B cell (primary cell): ENCODE results near the gene NFASC. TPM values are rescaled to one million over a fixed set of nuclear protein-coding genes. Genes with fewer than 3 reads are reported as not detected.

Experiments
- ATAC-seq: fragments of 200-7000 bp; cut with Tn5 transposase; one replicate; pipeline ENCODE4 v1.10.0; 2021; ENCODE audit warnings: low read depth, mild to moderate bottlenecking, moderate number of reproducible peaks, moderate library complexity
- CTCF ChIA-PET: fragments of 350-600 bp; sonication (Branson Sonifier 250); formaldehyde crosslinking; loops from one replicate; lab custom pipeline; 2021; ENCODE audit warnings: antibody characterized with exemption, inconsistent platforms; lab: Charles Lee
- POLR2A ChIA-PET: fragments of 350-600 bp; sonication (Branson Sonifier 250); formaldehyde crosslinking; loops from one replicate; lab custom pipeline; 2021; ENCODE audit warnings: antibody characterized with exemption; lab: Charles Lee
- DNase-seq: peaks from one replicate; pipeline ENCODE4 v3.0.0; 2013
- H2AFZ ChIP-seq: 2 replicates; pipeline ENCODE4 v1.6.1; 2012; ENCODE audit warnings: mild to moderate bottlenecking, low read depth, low read length; ENCODE audit not compliant: insufficient read depth, poor library complexity, severe bottlenecking
- H3K27ac ChIP-seq, 2 donors: 1 replicate in 1 of 2; 2 replicates in 1 of 2; pipeline ENCODE4 v1.5.1; 2012 to 2013; ENCODE audit warnings: low read length in 2 of 2, mild to moderate bottlenecking in 2 of 2, moderate library complexity in 1 of 2
- H3K27me3 ChIP-seq, 4 experiments: fragments of 200-600 bp in 1 of 4; sonication (generic) in 1 of 4; replicated peaks in 1 of 4; 1 replicate in 2 of 4; 2 replicates in 2 of 4; pipeline versions ENCODE4 v1.6.1 to v1.7.0; 2013 to 2016; ENCODE audit warnings: low read length in 3 of 4, mild to moderate bottlenecking in 2 of 4, mixed read lengths in 1 of 4, moderate library complexity in 1 of 4; ENCODE audit not compliant: insufficient read depth in 4 of 4, control insufficient read depth in 3 of 4; ENCODE audit errors: control extremely low read depth in 1 of 4
- H3K36me3 ChIP-seq, 2 experiments: replicated peaks in 1 of 2; 1 replicate in 1 of 2; 2 replicates in 1 of 2; pipeline versions ENCODE4 v1.6.1 to v1.7.1; 2013; ENCODE audit warnings: low read length in 1 of 2; ENCODE audit not compliant: insufficient read depth in 2 of 2, control insufficient read depth in 1 of 2; ENCODE audit errors: control extremely low read depth in 1 of 2, extremely low read depth in 1 of 2
- H3K4me1 ChIP-seq, 2 donors: fragments of 200-600 bp in 1 of 2; sonication (generic) in 1 of 2; 1 replicate in 1 of 2; 2 replicates in 1 of 2; pipeline versions ENCODE4 v1.5.1 to v1.6.1; 2013 to 2017; ENCODE audit warnings: low read length in 2 of 2; ENCODE audit not compliant: control insufficient read depth in 2 of 2, insufficient read depth in 2 of 2
- H3K4me2 ChIP-seq: replicated peaks from 2 replicates; pipeline ENCODE3; 2012; ENCODE audit warnings: mild to moderate bottlenecking, low read depth, low read length; ENCODE audit not compliant: poor library complexity, severe bottlenecking
- H3K4me3 ChIP-seq, 5 experiments: fragments of 200-600 bp in 1 of 5; sonication (generic) in 1 of 5; 1 replicate in 3 of 5; 2 replicates in 2 of 5; pipeline versions ENCODE4 v1.5.1 to v1.7.0; 2011 to 2016; ENCODE audit warnings: low read length in 4 of 5, mild to moderate bottlenecking in 4 of 5, low read depth in 2 of 5, control low read depth in 1 of 5, moderate library complexity in 1 of 5; ENCODE audit not compliant: insufficient read depth in 1 of 5; ENCODE audit errors: control extremely low read depth in 1 of 5, extremely low read depth in 1 of 5
- H3K79me2 ChIP-seq: fragments of 200-600 bp; sonication (generic); one replicate; pipeline ENCODE4 v1.6.0; 2016; ENCODE audit warnings: low read length; ENCODE audit not compliant: control insufficient read depth, insufficient read depth
- H3K9ac ChIP-seq: fragments of 200-600 bp; sonication (generic); 2 replicates; pipeline ENCODE4 v1.6.1; 2017; ENCODE audit warnings: mild to moderate bottlenecking, low read length, moderate library complexity
- H3K9me3 ChIP-seq, 3 donors: one replicate each; pipeline versions ENCODE4 v1.6.1 to v1.7.1; 2013; ENCODE audit warnings: low read length in 2 of 3; ENCODE audit not compliant: control insufficient read depth in 2 of 3, insufficient read depth in 1 of 3; ENCODE audit errors: control extremely low read depth in 1 of 3
- H4K20me1 ChIP-seq: 2 replicates; pipeline ENCODE4 v1.6.0; 2012; ENCODE audit warnings: mild to moderate bottlenecking, low read length; ENCODE audit not compliant: insufficient read depth, control insufficient read depth, poor library complexity, severe bottlenecking
- H3K27ac Mint-ChIP-seq: one replicate; pipeline ENCODE4 v1.8.0; 2021; ENCODE audit warnings: mixed read lengths
- H3K27me3 Mint-ChIP-seq: one replicate; pipeline ENCODE4 v1.8.0; 2021; ENCODE audit warnings: mixed read lengths
- H3K4me1 Mint-ChIP-seq: one replicate; pipeline ENCODE4 v1.8.0; 2021; ENCODE audit warnings: mixed read lengths
- H3K4me3 Mint-ChIP-seq: one replicate; pipeline ENCODE4 v1.8.0; 2021; ENCODE audit warnings: mixed read lengths
- H3K9me3 Mint-ChIP-seq: one replicate; pipeline ENCODE4 v1.8.0; 2022; ENCODE audit warnings: mixed read lengths; ENCODE audit not compliant: insufficient read depth
- CTCF ChIP-seq: fragments of 200-600 bp; IDR thresholded peaks from one replicate; pipeline ENCODE4 v1.8.0; 2022; ENCODE audit warnings: antibody characterized with exemption, mild to moderate bottlenecking
- EZH2 ChIP-seq: IDR thresholded peaks from 2 replicates; pipeline ENCODE4 v1.6.1; 2012; ENCODE audit warnings: borderline replicate concordance, low read depth, mild to moderate bottlenecking, moderate library complexity, low read length; ENCODE audit not compliant: insufficient read depth, poor library complexity, severe bottlenecking
- WGBS: methylation state at CpG from one replicate; pipeline ENCODE4 v1.1.5; 2013; ENCODE audit warnings: missing lambda C conversion rate; ENCODE audit not compliant: insufficient coverage; 5-methylcytosine and 5-hydroxymethylcytosine counted together
- intact Hi-C: fragments of 100-400 bp; cut with micrococcal nuclease; formaldehyde crosslinking; loops from one replicate; pipeline ENCODE4 v1.10.0; 2022
- polyA plus RNA-seq: library from polyadenylated mRNA; depleted of rRNA; stranded (reverse); fragments of >200 nt; gene quantifications from 2 replicates; pipeline ENCODE4 v1.2.3, GENCODE V29; 2012
- total RNA-seq, 2 donors: library from RNA; stranded (reverse); fragments of 120-200 nt in 1 of 2; gene quantifications; 1 replicate in 1 of 2; 2 replicates in 1 of 2; pipeline versions ENCODE4 v1.2.3 to v1.2.4, GENCODE V29; 2013 to 2022

The NFASC gene
- total and polyA plus RNA-seq, 2 donors (not counting 1 experiment from before 2014, with no cell fraction given) = 0.06 to 0.39 TPM

DNA sequence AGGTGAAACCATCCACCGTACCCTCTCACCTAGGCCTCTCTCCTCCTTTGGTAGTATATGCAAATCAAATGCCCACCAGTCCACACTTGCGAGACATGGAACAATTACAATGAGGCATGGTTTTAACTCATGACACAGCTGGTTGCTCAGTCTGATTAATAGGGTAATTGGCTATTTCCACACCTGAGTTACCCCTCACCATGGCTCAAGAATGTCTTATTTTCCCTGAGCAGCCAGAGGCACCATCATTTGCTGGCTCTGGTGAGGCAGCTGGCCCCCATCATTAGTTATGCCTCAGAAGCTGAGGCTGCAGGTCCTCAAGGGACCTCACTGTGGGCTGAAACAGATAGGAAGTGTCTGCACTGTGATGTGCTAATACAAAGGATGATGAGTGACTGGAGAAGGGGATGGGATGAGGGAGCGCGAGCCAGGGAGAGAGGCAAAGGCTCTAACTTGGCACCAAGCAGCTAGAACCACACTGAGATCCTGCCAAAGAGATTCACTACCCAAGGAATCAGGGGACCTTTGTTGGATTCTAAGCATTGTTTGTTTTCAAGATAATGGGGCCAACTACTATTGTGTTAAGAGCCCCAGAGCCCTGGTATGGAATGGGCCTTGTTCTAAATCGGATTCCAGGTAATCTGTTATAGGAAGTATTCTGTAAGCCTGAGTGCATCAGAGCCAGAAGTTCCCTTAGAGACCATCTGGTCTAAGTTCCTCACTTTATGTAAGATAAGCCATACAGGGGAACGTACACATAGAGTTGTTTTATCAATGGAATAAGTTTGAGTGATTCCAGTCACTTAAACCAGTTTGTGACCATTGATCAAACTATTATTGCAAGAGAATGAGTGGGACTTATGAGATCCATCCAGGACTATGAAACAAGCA lies 92.3 kb downstream of the NFASC start:
- CTCF ChIA-PET = interaction anchor here (0.8 to 3.7 kb wide), 6 partner anchors 11 to 179 kb away, joined by 3 to 18 read pairs (median 4); no protein-coding TSS in a partner anchor
- peaks cover 27% of the 10 kb centered on the region for H3K4me1 Mint-ChIP-seq
- peaks cover 37% of the 10 kb centered on the region for H3K27me3 Mint-ChIP-seq
- TF ChIP-seq CTCF (no peak), EZH2 (no peak)
- peak; percentile 58 for DNase-seq
- Histone ChIP-seq H3K79me2 (no peaks in the 10 kb centered on the region), H2AFZ (peak overlapping the region; percentile 20), H3K4me1 (peaks cover 19 to 25% of the 10 kb centered on the region in 2 donors), H3K27ac (peak overlapping the region in 1 of 2 donors; percentile 10), H3K9me3 (peaks cover 0 to 3% (median 0%) of the 10 kb centered on the region in 3 donors), H3K4me3 (no peak overlapping the region), H3K9ac (peak overlapping the region; percentile 32), H3K27me3 (peaks cover 0 to 26% (median 4%) of the 10 kb centered on the region in 4 experiments), H4K20me1 (no peaks in the 10 kb centered on the region), H3K36me3 (no peaks in the 10 kb centered on the region), H3K4me2 (peak overlapping the region; percentile 58)
- intact Hi-C loops = no loop called here
- POLR2A ChIA-PET = no interaction called here
- ATAC-seq = peak; percentile 91
- no peaks in the 10 kb centered on the region for H3K9me3 Mint-ChIP-seq
- H3K27ac Mint-ChIP-seq = peak overlapping the region; percentile 18
- H3K4me3 Mint-ChIP-seq = peak overlapping the region; percentile 38
- 11% methylated on average over 1 of the region's 6 CpGs for WGBS

GRCh38 chr1:204967451-204967850 lies 96.8 kb downstream of the NFASC start:
- H3K79me2 ChIP-seq = no peaks in the 10 kb centered on the region
- no peak for DNase-seq
- no peak for ATAC-seq
- H3K9ac ChIP-seq = no peak overlapping the region
- peaks cover 23% of the 10 kb centered on the region for H3K27me3 Mint-ChIP-seq
- H3K27ac Mint-ChIP-seq = no peak overlapping the region
- H2AFZ ChIP-seq = no peak overlapping the region
- intact Hi-C loops = no loop called here
- H3K36me3 ChIP-seq = no peaks in the 10 kb centered on the region
- no peak for TF ChIP-seq EZH2
- no peak for TF ChIP-seq CTCF
- no peak overlapping the region for H3K27ac ChIP-seq
- H3K27me3 ChIP-seq = peaks cover 0 to 24% (median 1%) of the 10 kb centered on the region in 4 experiments
- H3K9me3 ChIP-seq = peaks cover 0 to 3% (median 0%) of the 10 kb centered on the region in 3 donors
- no peaks in the 10 kb centered on the region for H3K9me3 Mint-ChIP-seq
- H4K20me1 ChIP-seq = no peaks in the 10 kb centered on the region
- H3K4me1 ChIP-seq = peaks cover 12 to 15% of the 10 kb centered on the region in 2 donors
- H3K4me1 Mint-ChIP-seq = peaks cover 16% of the 10 kb centered on the region
- 86% methylated on average over 6 of the region's 6 CpGs for WGBS
- POLR2A ChIA-PET = no interaction called here
- H3K4me2 ChIP-seq = no peak overlapping the region
- CTCF ChIA-PET = interaction anchor here (0.6 to 2.6 kb wide), 2 partner anchors 9 to 403 kb away, joined by 3 to 11 read pairs; no protein-coding TSS in a partner anchor
- H3K4me3 ChIP-seq = no peak overlapping the region
- no peak overlapping the region for H3K4me3 Mint-ChIP-seq
